Activated naive CD4-positive, alpha-beta T cell treated with anti-CD3 and anti-CD28 coated beads, Interleukin-2, amount 50 U/mL, for 24 hours (primary cell): ENCODE measurements around the gene HINT2.

ENCODE experiments used
- H3K27ac Mint-ChIP-seq: one replicate; pipeline ENCODE4 v1.8.0; 2021; ENCODE audit warnings: mild to moderate bottlenecking, mixed read lengths
- H3K27me3 Mint-ChIP-seq: one replicate; pipeline ENCODE4 v1.8.0; 2021; ENCODE audit warnings: mixed read lengths
- H3K36me3 Mint-ChIP-seq: one replicate; pipeline ENCODE4 v1.8.0; 2021; ENCODE audit warnings: mixed read lengths
- H3K4me1 Mint-ChIP-seq: one replicate; pipeline ENCODE4 v1.8.0; 2021; ENCODE audit warnings: mixed read lengths
- H3K4me3 Mint-ChIP-seq: one replicate; pipeline ENCODE4 v1.8.0; 2021; ENCODE audit warnings: mild to moderate bottlenecking, mixed read lengths
- H3K9me3 Mint-ChIP-seq: one replicate; pipeline ENCODE4 v1.8.0; 2021; ENCODE audit warnings: mixed read lengths

The HINT2 gene

GRCh38 chr9:35845824-35846771 is 31.3 kb upstream of the HINT2 start:
- peak overlapping the region; percentile 57 for H3K27ac Mint-ChIP-seq
- H3K9me3 Mint-ChIP-seq, result no peaks in the 10 kb centered on the region
- no peaks in the 10 kb centered on the region for H3K27me3 Mint-ChIP-seq
- peaks cover 24% of the 10 kb centered on the region for H3K4me1 Mint-ChIP-seq
- no peaks in the 10 kb centered on the region for H3K36me3 Mint-ChIP-seq
- H3K4me3 Mint-ChIP-seq, result peak overlapping the region; percentile 51

- H3K4me3 Mint-ChIP-seq, result no peak overlapping the region
Observed at GRCh38 chr9:35844628-35845270, 29.9 kb upstream of the HINT2 start.

GRCh38 chr9:35842795-35843194 is 28.0 kb upstream of the HINT2 start:
- Mint-ChIP-seq H3K4me1 (peaks cover 24% of the 10 kb centered on the region), H3K9me3 (no peaks in the 10 kb centered on the region), H3K27me3 (no peaks in the 10 kb centered on the region), H3K36me3 (no peaks in the 10 kb centered on the region), H3K27ac (no peak overlapping the region), H3K4me3 (no peak overlapping the region)

More at GRCh38 chr9:35844628-35845270, 29.9 kb upstream of the HINT2 start:
- H3K9me3 Mint-ChIP-seq, result no peaks in the 10 kb centered on the region
- no peak overlapping the region for H3K27ac Mint-ChIP-seq
- no peaks in the 10 kb centered on the region for H3K27me3 Mint-ChIP-seq
- H3K36me3 Mint-ChIP-seq, result no peaks in the 10 kb centered on the region
- H3K4me1 Mint-ChIP-seq, result peaks cover 24% of the 10 kb centered on the region

- Mint-ChIP-seq H3K9me3 (no peaks in the 10 kb centered on the region), H3K27ac (no peak overlapping the region), H3K36me3 (no peaks in the 10 kb centered on the region), H3K4me1 (peaks cover 24% of the 10 kb centered on the region), H3K4me3 (no peak overlapping the region), H3K27me3 (no peaks in the 10 kb centered on the region)
Observed at GRCh38 chr9:35842020-35842745, 27.3 kb upstream of the HINT2 start.

- Mint-ChIP-seq H3K27ac (no peak overlapping the region), H3K27me3 (no peaks in the 10 kb centered on the region), H3K36me3 (no peaks in the 10 kb centered on the region), H3K4me3 (no peak overlapping the region), H3K9me3 (no peaks in the 10 kb centered on the region), H3K4me1 (peaks cover 20% of the 10 kb centered on the region)
Observed at GRCh38 chr9:35841645-35841900, 26.7 kb upstream of the HINT2 start.

GRCh38 chr9:35840881-35841644 is 26.2 kb upstream of the HINT2 start:
- no peaks in the 10 kb centered on the region for H3K27me3 Mint-ChIP-seq
- H3K4me1 Mint-ChIP-seq, result peaks cover 20% of the 10 kb centered on the region
- H3K4me3 Mint-ChIP-seq, result no peak overlapping the region
- H3K27ac Mint-ChIP-seq, result no peak overlapping the region
- no peaks in the 10 kb centered on the region for H3K36me3 Mint-ChIP-seq
- no peaks in the 10 kb centered on the region for H3K9me3 Mint-ChIP-seq

- Mint-ChIP-seq H3K4me1 (peaks cover 11% of the 10 kb centered on the region), H3K36me3 (no peaks in the 10 kb centered on the region), H3K27ac (no peak overlapping the region), H3K27me3 (no peaks in the 10 kb centered on the region), H3K9me3 (no peaks in the 10 kb centered on the region), H3K4me3 (no peak overlapping the region)
Observed at GRCh38 chr9:35839926-35840325, 25.1 kb upstream of the HINT2 start.

GRCh38 chr9:35836595-35836994 is 21.8 kb upstream of the HINT2 start:
- H3K4me1 Mint-ChIP-seq, result peaks cover 4% of the 10 kb centered on the region
- H3K9me3 Mint-ChIP-seq, result no peaks in the 10 kb centered on the region
- no peaks in the 10 kb centered on the region for H3K27me3 Mint-ChIP-seq
- no peaks in the 10 kb centered on the region for H3K36me3 Mint-ChIP-seq
- H3K4me3 Mint-ChIP-seq, result no peak overlapping the region
- no peak overlapping the region for H3K27ac Mint-ChIP-seq

- no peaks in the 10 kb centered on the region for H3K9me3 Mint-ChIP-seq
- H3K27me3 Mint-ChIP-seq, result no peaks in the 10 kb centered on the region
- H3K4me1 Mint-ChIP-seq, result peaks cover 11% of the 10 kb centered on the region
- H3K27ac Mint-ChIP-seq, result no peak overlapping the region
- no peaks in the 10 kb centered on the region for H3K36me3 Mint-ChIP-seq
- no peak overlapping the region for H3K4me3 Mint-ChIP-seq
Observed at GRCh38 chr9:35835766-35836165, 20.9 kb upstream of the HINT2 start.

- Mint-ChIP-seq H3K36me3 (no peaks in the 10 kb centered on the region), H3K27ac (no peak overlapping the region), H3K4me1 (peaks cover 16% of the 10 kb centered on the region), H3K4me3 (no peak overlapping the region), H3K9me3 (no peaks in the 10 kb centered on the region), H3K27me3 (no peaks in the 10 kb centered on the region)
Observed at GRCh38 chr9:35835216-35835632, 20.4 kb upstream of the HINT2 start.

GRCh38 chr9:35834260-35835215 is 19.7 kb upstream of the HINT2 start:
- no peaks in the 10 kb centered on the region for H3K9me3 Mint-ChIP-seq
- no peak overlapping the region for H3K27ac Mint-ChIP-seq
- peaks cover 23% of the 10 kb centered on the region for H3K4me1 Mint-ChIP-seq
- no peaks in the 10 kb centered on the region for H3K27me3 Mint-ChIP-seq
- no peak overlapping the region for H3K4me3 Mint-ChIP-seq
- no peaks in the 10 kb centered on the region for H3K36me3 Mint-ChIP-seq

GRCh38 chr9:35832814-35833213 is 18.0 kb upstream of the HINT2 start:
- no peak overlapping the region for H3K27ac Mint-ChIP-seq
- no peaks in the 10 kb centered on the region for H3K27me3 Mint-ChIP-seq
- no peaks in the 10 kb centered on the region for H3K36me3 Mint-ChIP-seq
- no peaks in the 10 kb centered on the region for H3K9me3 Mint-ChIP-seq
- peaks cover 33% of the 10 kb centered on the region for H3K4me1 Mint-ChIP-seq
- no peak overlapping the region for H3K4me3 Mint-ChIP-seq

- Mint-ChIP-seq H3K27me3 (no peaks in the 10 kb centered on the region), H3K4me1 (peaks cover 36% of the 10 kb centered on the region), H3K9me3 (no peaks in the 10 kb centered on the region), H3K36me3 (no peaks in the 10 kb centered on the region), H3K4me3 (no peak overlapping the region), H3K27ac (no peak overlapping the region)
Observed at GRCh38 chr9:35831040-35831439, 16.2 kb upstream of the HINT2 start.

GRCh38 chr9:35829764-35830096 is 14.9 kb upstream of the HINT2 start:
- Mint-ChIP-seq H3K27ac (peak overlapping the region; percentile 85), H3K27me3 (no peaks in the 10 kb centered on the region), H3K9me3 (no peaks in the 10 kb centered on the region), H3K4me3 (peak overlapping the region; percentile 73), H3K36me3 (no peaks in the 10 kb centered on the region), H3K4me1 (peaks cover 39% of the 10 kb centered on the region)
